Neural crest cell (in vitro differentiated cells): ENCODE data around the gene PLA2G2C. TPM values are rescaled to one million over a fixed set of nuclear protein-coding genes. Genes with fewer than 3 reads are reported as not detected.

Experiments
- DNase-seq: peaks from one replicate; pipeline ENCODE4 v3.0.0; 2021; ENCODE audit warnings: low read depth, mixed read lengths, low spot score
- H3K27ac Mint-ChIP-seq: one replicate; pipeline ENCODE4 v1.8.0; 2021; ENCODE audit warnings: mild to moderate bottlenecking, mixed read lengths; ENCODE audit not compliant: unreplicated experiment
- H3K27me3 Mint-ChIP-seq: 2 replicates; pipeline ENCODE4 v1.8.0; 2021; ENCODE audit warnings: low read depth, mild to moderate bottlenecking, mixed read lengths
- H3K36me3 Mint-ChIP-seq: 2 replicates; pipeline ENCODE4 v1.8.0; 2021; ENCODE audit warnings: low read depth, mild to moderate bottlenecking, mixed read lengths
- H3K4me1 Mint-ChIP-seq: 2 replicates; pipeline ENCODE4 v1.8.0; 2021; ENCODE audit warnings: mixed read lengths
- H3K4me3 Mint-ChIP-seq: one replicate; pipeline ENCODE4 v1.8.0; 2021; ENCODE audit warnings: mild to moderate bottlenecking, mixed read lengths
- H3K9me3 Mint-ChIP-seq: 2 replicates; pipeline ENCODE4 v1.8.0; 2021; ENCODE audit warnings: mixed read lengths
- total RNA-seq: library from RNA; stranded (reverse); gene quantifications from 2 replicates; pipeline ENCODE4 v1.2.1, GENCODE V29; 2021
- TF ChIP-seq, protein P1 (sequence below): fragments of 200-600 bp; sonication (generic); conservative IDR thresholded peaks from 2 replicates; pipeline ENCODE4 v1.5.0; 2021; ENCODE audit warnings: antibody characterized with exemption, mild to moderate bottlenecking

PLA2G2C gene
- total RNA-seq, 1 donor from 2014 or later, result not detected

DNA sequence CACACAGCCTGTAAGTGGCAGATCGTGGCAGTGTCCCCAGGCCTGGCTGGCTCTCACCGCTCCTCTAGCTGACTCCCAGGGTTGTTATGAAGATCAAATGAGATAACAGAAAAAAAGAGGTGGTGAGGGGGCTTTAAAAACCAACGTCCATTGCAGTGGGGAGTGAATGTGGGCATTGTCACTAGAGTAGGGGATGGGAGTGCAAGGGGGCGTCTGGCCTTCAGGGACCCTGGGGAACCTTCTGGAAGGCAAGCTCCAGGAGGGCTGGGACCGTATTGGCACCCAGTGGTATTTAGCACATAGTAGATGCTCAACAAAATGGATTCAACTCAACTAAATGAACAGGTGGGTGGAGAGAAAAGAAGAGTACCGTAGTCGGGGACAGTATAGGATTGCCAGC is 70.4 kb downstream of the PLA2G2C start:
- Mint-ChIP-seq H3K36me3 (no peaks in the 10 kb centered on the region), H3K9me3 (no peaks in the 10 kb centered on the region), H3K27ac (no peak overlapping the region), H3K4me3 (no peak overlapping the region), H3K4me1 (no peaks in the 10 kb centered on the region), H3K27me3 (peaks cover 8% of the 10 kb centered on the region)
- TF ChIP-seq, protein P1, sequence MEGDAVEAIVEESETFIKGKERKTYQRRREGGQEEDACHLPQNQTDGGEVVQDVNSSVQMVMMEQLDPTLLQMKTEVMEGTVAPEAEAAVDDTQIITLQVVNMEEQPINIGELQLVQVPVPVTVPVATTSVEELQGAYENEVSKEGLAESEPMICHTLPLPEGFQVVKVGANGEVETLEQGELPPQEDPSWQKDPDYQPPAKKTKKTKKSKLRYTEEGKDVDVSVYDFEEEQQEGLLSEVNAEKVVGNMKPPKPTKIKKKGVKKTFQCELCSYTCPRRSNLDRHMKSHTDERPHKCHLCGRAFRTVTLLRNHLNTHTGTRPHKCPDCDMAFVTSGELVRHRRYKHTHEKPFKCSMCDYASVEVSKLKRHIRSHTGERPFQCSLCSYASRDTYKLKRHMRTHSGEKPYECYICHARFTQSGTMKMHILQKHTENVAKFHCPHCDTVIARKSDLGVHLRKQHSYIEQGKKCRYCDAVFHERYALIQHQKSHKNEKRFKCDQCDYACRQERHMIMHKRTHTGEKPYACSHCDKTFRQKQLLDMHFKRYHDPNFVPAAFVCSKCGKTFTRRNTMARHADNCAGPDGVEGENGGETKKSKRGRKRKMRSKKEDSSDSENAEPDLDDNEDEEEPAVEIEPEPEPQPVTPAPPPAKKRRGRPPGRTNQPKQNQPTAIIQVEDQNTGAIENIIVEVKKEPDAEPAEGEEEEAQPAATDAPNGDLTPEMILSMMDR, result no peak
- DNase-seq, result no peak

DNA sequence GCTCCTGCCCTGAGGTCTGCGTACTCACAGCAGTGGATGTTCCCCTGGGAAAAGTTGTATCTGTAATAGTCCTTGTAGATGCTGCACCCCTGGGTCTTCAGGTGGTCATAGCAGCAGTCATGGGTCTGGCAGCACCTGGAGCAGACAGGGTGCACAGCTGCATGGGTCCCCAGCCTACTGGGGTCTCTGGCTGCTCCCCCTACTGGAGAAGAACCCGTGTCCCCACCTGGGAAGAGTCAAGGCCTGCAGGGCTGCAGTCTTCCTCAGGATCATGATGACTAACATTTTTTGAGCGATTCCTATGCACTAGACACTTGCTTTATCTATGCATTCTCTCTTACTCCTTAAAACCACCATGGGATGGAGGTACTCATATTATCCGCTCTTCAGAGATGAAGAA is 70.8 kb downstream of the PLA2G2C start:
- DNase-seq, result no peak
- H3K27me3 Mint-ChIP-seq, result peaks cover 8% of the 10 kb centered on the region
- TF ChIP-seq, protein P1, result no peak
- no peaks in the 10 kb centered on the region for H3K9me3 Mint-ChIP-seq
- H3K4me1 Mint-ChIP-seq, result no peaks in the 10 kb centered on the region
- H3K27ac Mint-ChIP-seq, result no peak overlapping the region
- no peaks in the 10 kb centered on the region for H3K36me3 Mint-ChIP-seq
- H3K4me3 Mint-ChIP-seq, result no peak overlapping the region

DNA sequence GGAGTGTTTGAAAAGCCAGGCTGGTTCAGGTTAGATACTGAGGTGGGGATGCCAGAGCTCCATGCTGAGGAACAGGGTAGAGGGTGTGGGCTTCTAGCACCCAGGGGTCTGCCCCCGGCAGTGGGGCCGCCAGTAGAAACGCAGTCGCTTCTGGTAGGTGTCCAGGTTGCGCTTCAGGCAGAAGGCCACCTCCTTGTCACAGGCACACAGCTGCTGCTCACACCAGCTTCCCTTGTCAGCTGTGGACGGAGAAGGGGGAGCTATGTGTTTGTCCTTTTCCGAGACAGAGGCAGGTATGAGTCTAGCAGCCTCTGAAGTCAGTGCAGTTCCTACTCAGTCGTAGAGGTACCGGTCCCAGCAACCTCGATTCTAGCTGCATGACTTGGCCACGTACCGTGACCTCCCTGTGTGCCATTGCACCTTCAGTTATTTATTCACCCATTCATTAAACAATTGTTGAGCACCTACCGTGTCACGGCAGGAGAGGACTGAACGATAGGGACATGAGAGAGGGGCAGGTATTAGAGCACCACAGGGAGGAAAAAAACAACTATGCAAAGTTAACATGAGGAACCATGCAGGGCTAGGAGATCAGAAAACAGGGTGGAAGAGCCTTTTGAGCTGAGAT is 72.2 kb downstream of the PLA2G2C start:
- H3K27ac Mint-ChIP-seq, result no peak overlapping the region
- no peak for DNase-seq
- TF ChIP-seq, protein P1, result no peak
- peaks cover 4% of the 10 kb centered on the region for H3K4me1 Mint-ChIP-seq
- H3K4me3 Mint-ChIP-seq, result no peak overlapping the region
- peaks cover 3% of the 10 kb centered on the region for H3K27me3 Mint-ChIP-seq
- H3K36me3 Mint-ChIP-seq, result no peaks in the 10 kb centered on the region
- no peaks in the 10 kb centered on the region for H3K9me3 Mint-ChIP-seq

Other genes starting within 250 kb of the PLA2G2C start
- gene PLA2G2A, start 206.9 kb downstream of the PLA2G2C start, total RNA-seq, result not detected in 2 replicates
- gene PLA2G5, start 116.3 kb downstream of the PLA2G2C start, total RNA-seq, result not detected in 2 replicates
- not detected in 2 replicates for gene PLA2G2D, start 67.0 kb downstream of the PLA2G2C start, total RNA-seq
- not detected in 2 replicates for gene PLA2G2F, start 47.2 kb downstream of the PLA2G2C start, total RNA-seq
- gene UBXN10, start 422 bp downstream of the PLA2G2C start, total RNA-seq, result 1.3 and 1.4 TPM in 2 replicates
- 0.30 and 0.44 TPM in 2 replicates for gene VWA5B1, start 104.4 kb upstream of the PLA2G2C start, total RNA-seq